ENCODE data around the gene TNFSF13B. TPM values are rescaled to one million over a fixed set of nuclear protein-coding genes. Genes with fewer than 3 reads are reported as not detected.
A peak's percentile ranks its signal among the peaks of the same experiment; 100 is the strongest.
"Not testable (repeated sequence)": the region's sequence is repeated elsewhere in the genome, so short reads cannot be mapped to it uniquely, and the experiment has no call there.

The TNFSF13B gene
- 1.1 and 1.5 TPM in 2 replicates for total RNA-seq (2014; rRNA removed; shearing (Covaris generic))

- peak; percentile 8 for DNase-seq (ENCODE audit: low spot score)
These were observed at the start of gene TNFSF13B for GRCh38 chr13:108269601-108270328. TSS of gene TNFSF13B (plus strand) at chr13:108269718. CDS start at chr13:108269896, 178 bp downstream.

GRCh38 chr13:108220041-108220440 lies 49.5 kb upstream of the TNFSF13B start:
- DNase-seq (ENCODE audit: low spot score) = no peak

- DNase-seq (ENCODE audit: low spot score) = no peak
These were observed 45.6 kb upstream of the TNFSF13B start for GRCh38 chr13:108223687-108224503.

- no peak for DNase-seq (ENCODE audit: low spot score)
These were observed 44.1 kb upstream of the TNFSF13B start for GRCh38 chr13:108225440-108225839.

- DNase-seq (ENCODE audit: low spot score) = no peak
These were observed 43.3 kb upstream of the TNFSF13B start for GRCh38 chr13:108226184-108226583.

- no peak for DNase-seq (ENCODE audit: low spot score)
These were observed 41.8 kb upstream of the TNFSF13B start for GRCh38 chr13:108227651-108228272.

- DNase-seq (ENCODE audit: low spot score) = no peak
These were observed 39.1 kb upstream of the TNFSF13B start for GRCh38 chr13:108230377-108230776.

- no peak for DNase-seq (ENCODE audit: low spot score)
These were observed 20.4 kb upstream of the TNFSF13B start for GRCh38 chr13:108249150-108249549.

- no peak for DNase-seq (ENCODE audit: low spot score)
These were observed 12.3 kb upstream of the TNFSF13B start for GRCh38 chr13:108257248-108257647.

GRCh38 chr13:108263621-108264355 lies 5.7 kb upstream of the TNFSF13B start:
- no peak for DNase-seq (ENCODE audit: low spot score)

GRCh38 chr13:108266321-108266990 lies 3.1 kb upstream of the TNFSF13B start:
- DNase-seq (ENCODE audit: low spot score) = no peak

- DNase-seq (ENCODE audit: low spot score) = no peak
These were observed 2.2 kb upstream of the TNFSF13B start for GRCh38 chr13:108267347-108267746.

- DNase-seq (ENCODE audit: low spot score) = not testable (repeated sequence)
These were observed 1.7 kb upstream of the TNFSF13B start for GRCh38 chr13:108267855-108268254.

- no peak for DNase-seq (ENCODE audit: low spot score)
These were observed 929 bp upstream of the TNFSF13B start for GRCh38 chr13:108268466-108269112.

GRCh38 chr13:108270442-108270841 lies 924 bp downstream of the TNFSF13B start:
- no peak for DNase-seq (ENCODE audit: low spot score)

- no peak for DNase-seq (ENCODE audit: low spot score)
These were observed 2.8 kb downstream of the TNFSF13B start for GRCh38 chr13:108272333-108272732.

- no peak for DNase-seq (ENCODE audit: low spot score)
These were observed 4.1 kb downstream of the TNFSF13B start for GRCh38 chr13:108273429-108274118.

- no peak for DNase-seq (ENCODE audit: low spot score)
These were observed 5.2 kb downstream of the TNFSF13B start for GRCh38 chr13:108274718-108275117.

GRCh38 chr13:108276060-108276459 lies 6.5 kb downstream of the TNFSF13B start:
- DNase-seq (ENCODE audit: low spot score) = no peak

- DNase-seq (ENCODE audit: low spot score) = no peak
These were observed 8.9 kb downstream of the TNFSF13B start for GRCh38 chr13:108278466-108278865.

Measured in H4 (cell line).